SK-N-MC (cell line): ENCODE measurements around the gene RASA3.

ENCODE experiments used
- DNase-seq: peaks from one replicate; pipeline ENCODE4 v3.0.0-alpha.2; 2011; ENCODE audit warnings: low read depth, low spot score
- H3K27ac ChIP-seq: fragments of 200-600 bp; sonication (generic); 2 replicates; pipeline ENCODE4 v1.5.1; 2016; ENCODE audit warnings: mixed run types
- H3K36me3 ChIP-seq: fragments of 200-600 bp; sonication (generic); 2 replicates; pipeline ENCODE4 v1.6.1; 2017; ENCODE audit warnings: antibody characterized with exemption, low read length, mixed read lengths; ENCODE audit not compliant: insufficient read depth
- H3K4me3 ChIP-seq: fragments of 200-600 bp; sonication (generic); 2 replicates; pipeline ENCODE4 v1.5.1; 2016
- H3K9ac ChIP-seq: fragments of 200-600 bp; sonication (generic); 2 replicates; pipeline ENCODE4 v1.8.0; 2017; ENCODE audit warnings: mixed run types, mixed read lengths; ENCODE audit not compliant: insufficient read length
- H3K9me3 ChIP-seq: fragments of 200-600 bp; sonication (generic); 2 replicates; pipeline ENCODE4 v1.6.1; 2017; ENCODE audit warnings: low read depth, mild to moderate bottlenecking, antibody characterized with exemption, low read length, moderate library complexity, mixed read lengths
- EZH2 ChIP-seq: fragments of 200-600 bp; sonication (generic); IDR thresholded peaks from one replicate; pipeline ENCODE4 v1.6.1; 2017; ENCODE audit warnings: antibody characterized with exemption
- FOXP2 ChIP-seq: optimal IDR thresholded peaks from 2 replicates; pipeline ENCODE3; 2011; ENCODE audit warnings: mild to moderate bottlenecking, moderate library complexity; ENCODE audit not compliant: insufficient read depth; ENCODE audit errors: extremely low read length, control extremely low read depth
- POLR2AphosphoS5 ChIP-seq: IDR thresholded peaks from 2 replicates; pipeline ENCODE4 v1.6.1; 2012; ENCODE audit warnings: mild to moderate bottlenecking, low read depth, low read length, borderline replicate concordance

RASA3 gene

GRCh38 chr13:114090476-114090875, 41.9 kb downstream of the RASA3 start:
- no peak overlapping the region for H3K27ac ChIP-seq
- no peak for DNase-seq
- no peaks in the 10 kb centered on the region for H3K9me3 ChIP-seq
- no peak overlapping the region for H3K4me3 ChIP-seq
- H3K9ac ChIP-seq, result no peak overlapping the region
- no peak for TF ChIP-seq FOXP2
- no peak for TF ChIP-seq EZH2
- TF ChIP-seq POLR2AphosphoS5, result no peak
- H3K36me3 ChIP-seq, result no peaks in the 10 kb centered on the region

DNA sequence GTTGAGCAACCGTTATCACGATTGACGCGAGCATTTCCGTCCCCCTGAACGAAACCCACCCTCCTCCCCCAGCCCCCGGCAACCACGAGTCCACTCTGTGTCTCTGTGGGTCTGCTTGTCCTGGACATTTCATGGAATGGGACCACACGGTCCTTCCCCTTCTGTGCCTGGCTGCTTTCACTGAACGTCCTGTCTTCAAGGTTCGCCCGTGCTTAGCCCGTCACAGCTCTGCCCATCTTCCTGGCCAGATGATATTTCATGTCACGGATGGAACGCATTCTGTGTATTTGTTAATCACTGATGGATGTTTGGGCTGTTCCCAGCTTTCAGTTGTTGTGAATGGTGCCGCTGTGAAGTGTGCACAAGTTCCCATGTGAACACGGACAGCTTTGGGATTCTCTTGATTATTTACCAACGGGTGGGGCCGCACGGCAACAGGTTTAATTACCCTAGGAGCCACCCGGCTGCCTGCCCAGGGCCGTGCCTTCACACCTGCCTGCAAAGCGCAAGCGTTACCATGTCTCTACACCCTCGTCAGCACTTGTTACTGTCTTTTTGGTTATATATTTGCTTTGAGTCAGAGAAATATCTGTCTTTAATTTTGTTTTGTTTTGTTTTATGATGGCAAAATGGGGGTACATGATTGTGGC, 42.5 kb downstream of the RASA3 start:
- no peak overlapping the region for H3K4me3 ChIP-seq
- TF ChIP-seq POLR2AphosphoS5, result no peak
- TF ChIP-seq FOXP2, result no peak
- no peak for TF ChIP-seq EZH2

DNA sequence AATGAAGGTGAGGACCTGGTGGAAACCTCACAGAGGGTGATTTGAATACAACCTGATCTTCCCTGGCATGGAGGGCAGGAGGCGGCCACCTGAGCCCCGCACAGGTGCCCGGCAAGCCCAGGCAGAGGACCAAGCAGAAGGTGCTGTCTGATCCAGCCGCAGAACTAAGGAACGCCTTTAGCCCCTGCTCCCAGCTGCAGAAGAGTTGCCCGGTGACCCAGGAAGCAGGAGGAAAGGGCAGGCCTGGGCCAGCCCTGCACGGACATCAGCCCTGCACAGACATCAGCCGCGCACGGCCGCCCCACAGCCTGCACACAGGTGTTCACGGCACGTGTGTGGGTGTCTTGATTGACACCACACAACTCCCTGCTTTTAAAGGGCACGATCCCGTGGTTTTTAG, 43.1 kb downstream of the RASA3 start:
- H3K9ac ChIP-seq, result no peak overlapping the region
- no peak overlapping the region for H3K27ac ChIP-seq
- no peak for TF ChIP-seq EZH2
- no peak for TF ChIP-seq POLR2AphosphoS5
- DNase-seq, result no peak
- no peaks in the 10 kb centered on the region for H3K9me3 ChIP-seq
- H3K4me3 ChIP-seq, result no peak overlapping the region
- H3K36me3 ChIP-seq, result no peaks in the 10 kb centered on the region

More for the DNA sequence above, 42.5 kb downstream of the RASA3 start:
- Histone ChIP-seq H3K36me3 (no peaks in the 10 kb centered on the region), H3K27ac (no peak overlapping the region), H3K9ac (no peak overlapping the region), H3K9me3 (no peaks in the 10 kb centered on the region)
- no peak for DNase-seq

DNA sequence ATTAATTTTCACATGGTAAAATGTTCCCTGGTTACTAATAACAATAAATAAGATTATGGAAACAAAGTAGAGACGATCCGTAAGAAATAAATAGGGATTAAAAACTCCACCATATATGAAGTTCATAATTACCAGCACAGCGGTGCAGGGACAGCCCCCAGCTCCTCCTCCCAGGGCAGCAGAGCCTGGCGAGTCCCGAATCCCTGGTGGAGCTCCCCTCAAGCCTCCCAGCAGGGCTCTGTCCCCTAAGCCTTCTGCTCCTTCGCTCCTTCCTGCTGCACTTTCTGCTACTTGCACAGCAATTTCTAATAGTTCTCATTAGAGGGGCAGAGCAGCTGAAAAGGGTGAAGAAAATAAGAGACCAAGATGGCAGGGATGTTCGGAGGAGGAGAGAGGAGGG, 43.6 kb downstream of the RASA3 start:
- Histone ChIP-seq H3K4me3 (no peak overlapping the region), H3K36me3 (no peaks in the 10 kb centered on the region), H3K9me3 (no peaks in the 10 kb centered on the region), H3K9ac (no peak overlapping the region), H3K27ac (no peak overlapping the region)
- DNase-seq, result no peak
- TF ChIP-seq POLR2AphosphoS5 (no peak), EZH2 (no peak), FOXP2 (no peak)

- TF ChIP-seq FOXP2 (no peak), POLR2AphosphoS5 (no peak), EZH2 (no peak)
- Histone ChIP-seq H3K9ac (no peak overlapping the region), H3K4me3 (no peak overlapping the region), H3K36me3 (no peaks in the 10 kb centered on the region), H3K27ac (no peak overlapping the region), H3K9me3 (no peaks in the 10 kb centered on the region)
- no peak for DNase-seq
Measured at GRCh38 chr13:114088234-114088633, 44.2 kb downstream of the RASA3 start.

DNA sequence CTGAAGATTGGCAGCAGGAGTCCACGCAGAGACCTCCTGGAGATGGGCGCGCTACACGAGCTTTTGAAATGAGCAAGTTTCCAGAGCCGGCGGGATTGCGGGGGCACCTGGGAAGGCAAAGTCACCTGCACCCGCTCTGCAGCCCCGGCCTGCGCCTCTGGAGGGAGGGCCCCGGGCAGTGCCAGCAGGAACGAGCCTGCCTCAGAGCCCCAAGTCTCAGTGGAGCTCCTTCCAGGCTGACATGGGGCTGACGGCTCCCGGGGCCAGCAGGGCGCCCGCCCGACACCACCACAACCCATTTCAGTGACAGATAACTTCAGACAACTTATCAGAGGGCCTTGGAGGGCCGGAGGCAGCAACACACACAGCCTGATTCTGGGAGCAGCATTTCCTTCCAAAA, 45.0 kb downstream of the RASA3 start:
- Histone ChIP-seq H3K9me3 (no peaks in the 10 kb centered on the region), H3K9ac (no peak overlapping the region), H3K4me3 (no peak overlapping the region), H3K36me3 (no peaks in the 10 kb centered on the region), H3K27ac (no peak overlapping the region)
- no peak for DNase-seq
- no peak for TF ChIP-seq EZH2
- no peak for TF ChIP-seq POLR2AphosphoS5
- no peak for TF ChIP-seq FOXP2

- no peak overlapping the region for H3K27ac ChIP-seq
- no peak for TF ChIP-seq EZH2
- no peak for TF ChIP-seq FOXP2
- TF ChIP-seq POLR2AphosphoS5, result no peak
- H3K36me3 ChIP-seq, result no peaks in the 10 kb centered on the region
- no peak overlapping the region for H3K9ac ChIP-seq
- no peak overlapping the region for H3K4me3 ChIP-seq
- H3K9me3 ChIP-seq, result no peaks in the 10 kb centered on the region
- DNase-seq, result no peak
Measured at GRCh38 chr13:114082849-114083645, 49.4 kb downstream of the RASA3 start.

DNA sequence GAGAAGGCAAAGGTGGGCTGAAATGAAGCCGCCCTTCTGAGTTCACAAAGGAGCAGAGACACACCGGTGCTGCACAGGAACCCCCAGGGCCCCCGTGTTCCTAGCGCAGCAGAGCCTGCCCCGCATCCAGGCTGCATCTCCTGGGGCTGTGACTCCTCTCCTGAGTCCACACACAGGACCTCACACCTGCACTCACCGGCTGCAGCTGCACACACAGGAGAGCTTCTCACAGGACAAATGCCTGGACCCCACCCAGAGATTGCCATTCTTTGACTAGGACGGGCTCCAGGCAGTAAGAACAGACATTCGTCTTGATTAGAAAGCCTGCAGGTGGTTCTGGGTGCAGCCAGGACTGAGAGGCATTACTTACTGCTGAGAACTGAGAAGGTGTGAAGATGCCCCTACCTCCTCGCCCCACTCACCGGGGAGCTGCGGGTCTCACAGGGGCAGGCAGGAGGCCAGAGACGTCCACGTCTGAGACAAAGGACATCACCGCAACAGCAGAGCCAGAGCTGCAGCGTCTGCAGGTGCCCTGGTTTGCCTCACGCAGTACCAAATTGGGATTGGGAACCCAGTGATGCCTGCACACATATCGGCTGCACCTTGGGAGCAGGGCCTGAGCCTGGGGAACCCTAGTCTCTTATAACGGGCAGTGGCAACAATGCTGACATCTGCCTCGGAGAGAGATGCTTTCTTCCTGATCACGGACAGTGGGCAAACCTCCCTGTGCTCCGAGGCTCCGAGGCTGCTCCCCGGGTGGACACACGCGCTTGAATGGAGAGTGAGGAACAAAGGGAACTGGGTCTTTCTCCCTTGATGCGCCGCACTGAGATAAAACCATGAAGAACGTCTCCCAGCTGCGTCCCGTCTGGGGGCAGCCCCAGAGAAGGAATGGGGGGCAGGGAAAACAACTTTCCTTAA, 50.4 kb downstream of the RASA3 start:
- H3K9ac ChIP-seq, result no peak overlapping the region
- TF ChIP-seq FOXP2 (no peak), EZH2 (no peak), POLR2AphosphoS5 (no peak)

More for the DNA sequence above, 50.4 kb downstream of the RASA3 start:
- Histone ChIP-seq H3K27ac (no peak overlapping the region), H3K4me3 (no peak overlapping the region), H3K9me3 (no peaks in the 10 kb centered on the region), H3K36me3 (no peaks in the 10 kb centered on the region)
- DNase-seq, result no peak
